HPDE6-E6E7 (cell line): ENCODE measurements around the gene ADH4.
A peak's percentile ranks its signal among the peaks of the same experiment; 100 is the strongest.
"Not testable (repeated sequence)": the region's sequence is repeated elsewhere in the genome, so short reads cannot be mapped to it uniquely, and the experiment has no call there.

Source experiments
- DNase-seq: peaks from one replicate; pipeline ENCODE4 v3.0.0; 2011; ENCODE audit warnings: missing footprints; ENCODE audit errors: extremely low spot score

The ADH4 gene

DNA sequence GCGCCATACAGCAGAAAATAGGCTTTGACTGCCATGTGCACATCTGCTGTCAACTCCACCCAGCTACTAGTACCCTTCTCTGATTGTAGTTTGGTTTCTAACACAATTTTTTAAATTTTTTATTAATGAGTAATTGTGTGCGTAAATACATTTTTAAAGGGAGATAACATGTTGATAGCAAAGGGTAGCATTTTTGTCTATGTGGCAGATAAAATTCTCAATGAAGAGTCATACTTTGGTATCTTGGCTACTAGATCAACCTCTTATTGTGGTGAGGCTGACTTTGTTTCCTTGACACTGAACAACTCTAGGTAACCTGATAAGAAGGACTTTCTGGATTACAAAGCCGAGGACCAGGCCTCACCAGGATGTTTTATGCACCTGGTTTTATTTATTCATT, 9.5 kb downstream of the ADH4 start:
- no peak for DNase-seq

DNA sequence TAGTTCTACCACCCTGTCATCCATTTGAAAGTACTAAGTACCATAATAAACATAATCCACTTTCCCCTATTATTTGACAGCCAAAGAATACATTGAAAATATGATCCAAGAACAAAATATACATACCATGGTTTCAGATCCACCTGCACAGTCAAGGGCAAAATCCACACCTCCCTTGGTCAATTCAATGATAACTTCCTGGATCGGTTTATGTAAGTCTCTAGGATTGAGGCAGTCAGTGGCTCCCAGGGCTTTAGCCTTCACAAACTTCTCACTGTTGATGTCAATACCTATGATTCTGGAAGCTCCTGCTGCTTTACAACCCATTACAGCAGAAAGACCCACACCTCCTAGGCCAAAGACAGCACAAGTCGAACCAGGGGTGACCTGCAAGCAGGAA, 12.7 kb downstream of the ADH4 start:
- no peak for DNase-seq

GRCh38 chr4:99126376-99126775, 17.7 kb downstream of the ADH4 start:
- no peak for DNase-seq

- DNase-seq: no peak
Observed at GRCh38 chr4:99121008-99121407, 23.1 kb downstream of the ADH4 start.

- DNase-seq: no peak
Observed at GRCh38 chr4:99120501-99120900, 23.6 kb downstream of the ADH4 start.

- no peak for DNase-seq
Observed at GRCh38 chr4:99117876-99118693, 26.0 kb downstream of the ADH4 start.

GRCh38 chr4:99117122-99117841, 26.8 kb downstream of the ADH4 start:
- not testable (repeated sequence) for DNase-seq

DNA sequence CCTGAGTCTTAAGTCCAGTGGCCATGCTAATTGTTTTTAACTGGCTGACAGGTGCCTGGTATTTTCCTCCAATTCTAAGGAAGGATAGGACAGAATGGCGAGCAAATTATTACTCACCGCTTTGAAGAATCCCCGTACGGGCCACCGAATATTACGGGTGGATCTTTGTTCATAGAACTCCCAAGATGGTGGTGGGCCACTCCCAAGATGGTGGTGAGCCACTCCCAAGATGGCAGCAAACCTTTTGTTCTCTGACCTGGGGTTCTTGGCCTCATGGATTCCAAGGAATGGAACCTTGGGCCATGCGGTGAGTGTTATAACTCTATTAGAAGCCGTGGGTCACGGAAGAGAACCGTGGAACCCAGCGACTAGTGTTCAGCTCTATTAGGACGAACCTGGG, 34.8 kb downstream of the ADH4 start:
- not testable (repeated sequence) for DNase-seq

GRCh38 chr4:99104153-99104552, 39.9 kb downstream of the ADH4 start:
- no peak for DNase-seq

DNA sequence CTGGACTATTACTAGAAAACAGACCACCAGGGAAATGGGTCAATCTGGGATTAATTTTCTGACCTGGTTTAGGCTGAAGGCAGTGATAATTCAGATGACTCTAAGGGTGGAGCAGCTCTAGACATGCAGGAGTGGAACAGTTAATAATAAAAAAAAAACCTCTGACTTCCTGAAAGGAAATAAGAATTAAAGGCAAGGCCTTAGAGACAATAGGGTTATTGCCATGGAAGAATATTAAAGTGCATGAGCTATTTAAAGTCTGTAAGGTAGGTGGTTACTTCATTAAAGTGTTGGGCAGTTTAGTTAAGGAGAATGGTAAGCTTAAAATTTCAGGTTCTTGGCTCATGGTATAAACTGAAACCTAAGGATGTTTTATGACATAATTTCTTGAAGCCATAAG, 40.9 kb downstream of the ADH4 start:
- DNase-seq: no peak

GRCh38 chr4:99102634-99103033, 41.5 kb downstream of the ADH4 start:
- DNase-seq: no peak

DNA sequence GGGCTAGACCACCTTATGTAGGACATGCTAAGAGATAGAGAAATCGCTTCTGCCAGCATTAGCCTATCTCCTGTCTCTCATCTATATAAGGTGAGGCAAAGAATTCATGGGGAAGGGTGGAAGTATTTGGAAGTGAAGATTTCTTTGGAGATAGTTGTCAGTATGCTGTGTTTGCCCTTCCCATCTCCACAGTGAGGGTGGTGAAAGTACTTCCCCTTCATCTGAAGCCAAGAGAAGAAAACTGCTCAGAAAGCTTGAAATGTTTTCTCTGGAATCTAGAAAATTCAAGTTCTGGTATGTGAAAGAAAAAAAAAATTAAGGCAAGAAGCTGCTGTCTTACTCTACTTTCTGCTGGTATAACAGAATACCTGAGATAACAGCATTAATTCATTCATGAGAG, 43.2 kb downstream of the ADH4 start:
- DNase-seq: no peak

GRCh38 chr4:99099814-99100213, 44.3 kb downstream of the ADH4 start:
- not testable (repeated sequence) for DNase-seq

GRCh38 chr4:99099311-99099710, 44.8 kb downstream of the ADH4 start:
- DNase-seq: no peak

GRCh38 chr4:99091841-99092240, 52.3 kb downstream of the ADH4 start:
- DNase-seq: not testable (repeated sequence)

- no peak for DNase-seq
Observed at GRCh38 chr4:99091216-99091575, 52.9 kb downstream of the ADH4 start.

- no peak for DNase-seq
Observed at GRCh38 chr4:99090481-99091215, 53.4 kb downstream of the ADH4 start.

DNA sequence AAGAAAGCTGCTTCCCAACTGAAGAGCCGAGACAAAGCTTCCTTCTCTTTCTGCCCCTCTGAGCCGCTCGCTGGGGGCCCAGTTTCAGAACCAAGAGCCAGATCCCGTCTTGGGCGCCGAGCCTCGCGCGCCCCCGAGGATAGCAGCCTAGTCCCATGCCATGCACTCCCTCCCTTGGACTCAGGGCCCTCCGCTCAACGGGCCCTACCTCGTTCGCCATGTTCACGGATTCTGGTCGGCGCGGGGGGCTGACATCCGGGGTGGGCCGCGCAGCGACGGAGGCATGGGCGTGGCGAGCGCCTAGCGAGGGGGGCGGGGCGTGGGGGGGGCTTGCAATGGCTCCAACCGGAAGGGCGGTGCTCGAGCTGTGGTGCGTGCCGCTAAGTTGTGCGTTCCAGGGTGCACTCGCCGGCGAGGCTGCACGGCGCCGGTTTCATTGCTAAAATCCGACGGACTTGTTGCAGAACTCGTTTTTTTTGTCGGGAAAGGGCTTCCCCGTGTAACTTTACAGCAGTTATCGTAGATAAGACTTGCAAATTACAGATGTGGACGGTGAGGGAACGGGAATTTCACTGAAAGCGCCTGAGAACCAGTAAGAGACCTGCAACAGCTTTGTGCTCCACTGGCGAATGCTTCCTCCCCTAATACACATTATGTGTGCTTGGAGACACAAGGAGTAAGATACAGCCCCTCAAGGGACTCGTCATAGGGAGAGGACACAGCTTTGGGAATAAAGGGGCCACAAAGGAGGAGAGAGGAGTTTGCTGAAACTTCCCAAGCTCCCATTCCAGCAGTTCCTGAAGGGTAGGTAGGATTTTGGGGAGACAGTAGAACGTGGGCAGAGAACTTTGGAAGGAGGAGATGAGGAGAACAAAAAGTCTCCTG, 55.4 kb downstream of the ADH4 start, which contains the start of gene ADH5:
TSS of gene ADH5 (minus strand) at position 308 of the 885 bp plus-strand sequence. CDS start at position 220, 88 bp downstream.
- DNase-seq: peak; percentile 67

- DNase-seq: peak; percentile 44
Observed at GRCh38 chr4:99088023-99088449, 56.1 kb downstream of the ADH4 start.

DNA sequence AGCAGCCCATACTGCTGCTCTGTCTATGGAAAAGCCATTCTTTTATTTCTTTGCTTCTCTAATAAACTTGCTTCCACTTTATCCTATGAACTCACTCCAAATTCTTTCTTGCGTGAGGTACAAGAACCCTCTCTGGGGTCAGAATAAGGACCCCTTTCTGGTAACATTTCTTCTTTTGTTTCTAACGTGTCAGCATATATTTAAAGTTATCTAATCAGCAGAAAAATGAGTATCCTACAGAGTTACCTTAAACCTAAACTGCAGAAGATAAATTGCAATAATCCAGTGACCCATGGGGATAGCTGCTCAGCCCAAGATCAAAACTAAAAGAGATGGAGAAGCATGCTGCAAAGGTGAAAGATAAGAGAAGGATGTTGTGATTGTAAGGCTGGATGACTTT, 59.5 kb downstream of the ADH4 start:
- DNase-seq: no peak

GRCh38 chr4:99082192-99082591, 61.9 kb downstream of the ADH4 start:
- no peak for DNase-seq
